C1 segment of cervical spinal cord (tissue), 14 donors: ENCODE data around the gene SUCO.
"Not testable (repeated sequence)": the region's sequence is repeated elsewhere in the genome, so short reads cannot be mapped to it uniquely, and the experiment has no call there.

ENCODE experiments used
- DNase-seq, 14 donors: peaks; one replicate each; lab custom pipeline; 2025; lab: John Stamatoyannopoulos, UW

Gene SUCO

GRCh38 chr1:172559572-172560210, 26.7 kb downstream of the SUCO start:
- no peak for DNase-seq

- no peak for DNase-seq
Observed at GRCh38 chr1:172561252-172561651, 28.3 kb downstream of the SUCO start.

GRCh38 chr1:172566196-172566997, 33.4 kb downstream of the SUCO start:
- no peak for DNase-seq

GRCh38 chr1:172567720-172568119, 34.8 kb downstream of the SUCO start:
- no peak for DNase-seq

- DNase-seq, result no peak
Observed at GRCh38 chr1:172574080-172574479, 41.1 kb downstream of the SUCO start.

- no peak for DNase-seq
Observed at GRCh38 chr1:172578586-172578985, 45.6 kb downstream of the SUCO start.

- DNase-seq, result no peak
Observed at GRCh38 chr1:172581273-172581672, 48.3 kb downstream of the SUCO start.

GRCh38 chr1:172581779-172582178, 48.8 kb downstream of the SUCO start:
- no peak for DNase-seq

- no peak for DNase-seq
Observed at GRCh38 chr1:172582889-172583288, 49.9 kb downstream of the SUCO start.

- no peak for DNase-seq
Observed at GRCh38 chr1:172585348-172585747, 52.4 kb downstream of the SUCO start.

- DNase-seq, result no peak
Observed at GRCh38 chr1:172585861-172586260, 52.9 kb downstream of the SUCO start.

- no peak for DNase-seq
Observed at GRCh38 chr1:172588296-172589291, 55.6 kb downstream of the SUCO start.

- no peak for DNase-seq
Observed at GRCh38 chr1:172589553-172589952, 56.6 kb downstream of the SUCO start.

GRCh38 chr1:172591429-172591828, 58.5 kb downstream of the SUCO start:
- DNase-seq, result not testable (repeated sequence)

- DNase-seq, result not testable (repeated sequence)
Observed at GRCh38 chr1:172595066-172595465, 62.1 kb downstream of the SUCO start.

GRCh38 chr1:172596782-172597181, 63.8 kb downstream of the SUCO start:
- DNase-seq, result not testable (repeated sequence)

GRCh38 chr1:172599912-172600311, 67.0 kb downstream of the SUCO start:
- DNase-seq, result no peak

- DNase-seq, result no peak
Observed at GRCh38 chr1:172600615-172601014, 67.7 kb downstream of the SUCO start.

- DNase-seq, result no peak
Observed at GRCh38 chr1:172601046-172601630, 68.2 kb downstream of the SUCO start.

GRCh38 chr1:172602706-172603105, 69.8 kb downstream of the SUCO start:
- no peak for DNase-seq

- DNase-seq, result no peak
Observed at GRCh38 chr1:172603816-172604215, 70.9 kb downstream of the SUCO start.

- DNase-seq, result no peak
Observed at GRCh38 chr1:172605641-172606040, 72.7 kb downstream of the SUCO start.
